SIG-M5 treated with dmso at 0.1 percent for 504 hours (cell line): ENCODE results near the gene SORCS2.

Experiments used
- DNase-seq: peaks from one replicate; lab custom pipeline; 2025; ENCODE audit not compliant: unreplicated experiment; lab: John Stamatoyannopoulos, UW

The SORCS2 gene

GRCh38 chr4:7367406-7367805 lies 175.1 kb downstream of the SORCS2 start:
- DNase-seq: no peak

GRCh38 chr4:7367864-7368277 lies 175.5 kb downstream of the SORCS2 start:
- no peak for DNase-seq

- no peak for DNase-seq
These were observed 176.0 kb downstream of the SORCS2 start for GRCh38 chr4:7368296-7368695.

- DNase-seq: no peak
These were observed 177.2 kb downstream of the SORCS2 start for GRCh38 chr4:7369511-7369910.

GRCh38 chr4:7370038-7370437 lies 177.7 kb downstream of the SORCS2 start:
- DNase-seq: no peak

GRCh38 chr4:7371210-7371941 lies 179.0 kb downstream of the SORCS2 start:
- DNase-seq: no peak

- no peak for DNase-seq
These were observed 180.3 kb downstream of the SORCS2 start for GRCh38 chr4:7372673-7373072.

- DNase-seq: no peak
These were observed 182.2 kb downstream of the SORCS2 start for GRCh38 chr4:7374571-7374970.

GRCh38 chr4:7375427-7375826 lies 183.1 kb downstream of the SORCS2 start:
- no peak for DNase-seq

GRCh38 chr4:7377223-7377865 lies 185.0 kb downstream of the SORCS2 start:
- DNase-seq: no peak

GRCh38 chr4:7379186-7379585 lies 186.8 kb downstream of the SORCS2 start:
- no peak for DNase-seq

GRCh38 chr4:7379719-7380118 lies 187.4 kb downstream of the SORCS2 start:
- DNase-seq: no peak

- no peak for DNase-seq
These were observed 189.0 kb downstream of the SORCS2 start for GRCh38 chr4:7381221-7381889.

- DNase-seq: no peak
These were observed 189.7 kb downstream of the SORCS2 start for GRCh38 chr4:7381890-7382633.

- no peak for DNase-seq
These were observed 190.3 kb downstream of the SORCS2 start for GRCh38 chr4:7382634-7383014.

GRCh38 chr4:7383266-7383665 lies 190.9 kb downstream of the SORCS2 start:
- DNase-seq: no peak

GRCh38 chr4:7384003-7384928 lies 191.9 kb downstream of the SORCS2 start:
- DNase-seq: no peak

GRCh38 chr4:7384929-7385890 lies 192.9 kb downstream of the SORCS2 start:
- no peak for DNase-seq

GRCh38 chr4:7387925-7388324 lies 195.6 kb downstream of the SORCS2 start:
- no peak for DNase-seq
